GM19395 (cell line): ENCODE data around the gene SCARF1.

Experiments
- ATAC-seq: cut with Tn5 transposase; IDR thresholded peaks from one replicate; pipeline ENCODE4 v1.9.1; 2021; ENCODE audit warnings: mild to moderate bottlenecking, moderate library complexity; ENCODE audit not compliant: unreplicated experiment

SCARF1 gene

DNA sequence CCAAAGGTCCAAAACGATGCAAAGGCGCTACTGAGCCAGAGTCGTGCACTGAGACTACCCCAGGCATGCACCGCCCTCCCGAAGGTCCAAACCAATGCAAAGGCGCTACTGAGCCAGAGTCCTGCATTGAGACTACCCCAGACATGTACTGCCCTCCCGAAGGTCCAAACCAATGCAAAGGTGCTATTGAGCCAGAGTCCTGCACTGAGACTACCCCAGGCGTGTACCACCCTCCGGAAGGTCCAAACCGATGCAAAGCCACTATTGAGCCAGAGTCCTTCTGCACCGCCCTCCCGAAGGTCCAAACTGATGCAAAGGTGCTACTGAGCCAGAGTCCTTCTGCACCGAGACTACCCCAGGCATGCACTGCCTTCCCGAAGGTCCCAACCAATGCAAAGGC is 44.0 kb downstream of the SCARF1 start:
- ATAC-seq: no peak

GRCh38 chr17:1598399-1599095 is 47.0 kb downstream of the SCARF1 start:
- no peak for ATAC-seq

- ATAC-seq: no peak
Measured at GRCh38 chr17:1597861-1598342, 47.6 kb downstream of the SCARF1 start.

DNA sequence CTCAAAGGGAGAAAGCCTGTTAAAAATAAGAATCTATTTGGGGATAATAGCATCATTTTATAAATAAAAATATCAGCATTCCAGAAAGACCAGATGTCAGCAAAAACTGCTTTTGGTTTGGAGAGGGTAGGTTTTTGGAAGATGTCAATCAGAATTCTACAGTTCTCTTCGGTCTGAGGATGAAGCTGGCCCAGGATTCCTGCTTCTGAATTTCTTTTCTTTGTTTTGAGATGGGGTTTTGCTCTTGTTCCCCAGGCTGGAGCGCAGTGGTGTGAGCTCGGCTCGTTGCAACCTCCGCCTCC is 52.0 kb downstream of the SCARF1 start:
- ATAC-seq: no peak

GRCh38 chr17:1592751-1593629 is 52.5 kb downstream of the SCARF1 start:
- peak; percentile 56 for ATAC-seq

GRCh38 chr17:1591474-1592090 is 54.0 kb downstream of the SCARF1 start:
- no peak for ATAC-seq

GRCh38 chr17:1590747-1591473 is 54.6 kb downstream of the SCARF1 start:
- ATAC-seq: no peak

- no peak for ATAC-seq
Measured at GRCh38 chr17:1590029-1590746, 55.3 kb downstream of the SCARF1 start.

DNA sequence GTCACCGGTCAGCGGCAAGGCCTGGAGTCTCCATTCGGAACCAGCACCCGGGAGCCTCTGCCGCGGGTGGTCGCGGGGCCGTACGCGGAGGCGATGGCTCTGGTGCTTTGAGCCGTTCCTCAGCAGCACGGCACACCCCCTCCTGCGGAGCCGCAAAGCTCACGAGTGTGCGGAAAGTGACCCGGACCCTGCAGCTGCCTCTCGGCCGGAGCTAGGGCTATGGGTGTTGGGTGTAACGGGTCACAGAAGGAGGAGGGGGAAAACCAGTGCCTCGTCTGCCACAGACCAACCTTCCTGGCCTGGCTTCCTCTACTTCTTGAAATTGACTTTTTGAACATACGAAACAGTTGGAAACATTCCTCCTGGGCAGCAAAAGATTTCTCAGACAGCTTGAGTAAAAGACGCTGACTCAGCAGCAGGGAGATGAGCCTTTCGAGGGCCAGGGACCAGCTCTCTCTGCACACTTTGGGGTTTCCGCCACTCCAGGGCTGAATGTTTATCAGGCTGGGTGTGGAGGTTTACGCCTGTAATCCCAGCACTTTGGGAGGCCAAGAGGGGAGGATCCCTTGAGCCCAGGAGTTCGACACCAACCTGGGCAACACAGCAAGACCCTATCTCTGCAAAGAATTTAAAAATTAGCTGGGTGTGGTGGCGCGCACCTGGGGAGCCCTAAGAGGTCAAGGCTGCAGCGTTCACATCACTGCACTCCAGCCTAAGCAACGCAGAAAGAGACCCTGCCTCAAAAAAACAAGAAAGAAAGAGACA is 56.5 kb downstream of the SCARF1 start:
- no peak for ATAC-seq

GRCh38 chr17:1584167-1584566 is 61.4 kb downstream of the SCARF1 start:
- ATAC-seq: no peak
